K562 (cell line): ENCODE data around the gene DLGAP3. TPM values are rescaled to one million over a fixed set of nuclear protein-coding genes. Genes with fewer than 3 reads are reported as not detected.

Source experiments
- ARHGAP35 ChIP-seq: fragments of 450-650 bp; IDR thresholded peaks from 2 replicates; pipeline ENCODE4 v1.6.1; 2018; ENCODE audit not compliant: partially characterized antibody
- BCOR ChIP-seq: fragments of 450-650 bp; IDR thresholded peaks from 2 replicates; pipeline ENCODE4 v1.6.1; 2016
- DACH1 ChIP-seq: fragments of 450-650 bp; IDR thresholded peaks from 2 replicates; pipeline ENCODE4 v1.6.1; 2018; ENCODE audit not compliant: partially characterized antibody
- FOXP1 ChIP-seq: sonication (generic); formaldehyde crosslinking; IDR thresholded peaks from 2 replicates; pipeline ENCODE4 v1.8.0; 2022; ENCODE audit warnings: mild to moderate bottlenecking, missing genetic modification reagents
- HDGF ChIP-seq: fragments of 450-650 bp; IDR thresholded peaks from 2 replicates; pipeline ENCODE4 v1.6.1; 2016
- NFYB ChIP-seq: IDR thresholded peaks from 2 replicates; pipeline ENCODE4 v1.6.1; 2011; ENCODE audit warnings: mild to moderate bottlenecking, moderate library complexity; ENCODE audit not compliant: insufficient read length; ENCODE audit errors: extremely low read depth
- NR2C2 ChIP-seq, 2 experiments: fragments of 200-800 bp in 1 of 2; sonication (Bioruptor generic) in 1 of 2; sonication (generic) in 1 of 2; formaldehyde crosslinking in 1 of 2; IDR thresholded peaks; 2 replicates each; pipeline versions ENCODE4 v1.6.1 to v1.8.0; 2016 to 2022; ENCODE audit warnings: mild to moderate bottlenecking in 1 of 2, missing compliant biosample characterization in 1 of 2, missing genetic modification characterization in 1 of 2, missing genetic modification reagents in 1 of 2
- RBM17 ChIP-seq: fragments of 200-400 bp; formaldehyde crosslinking; IDR thresholded peaks from 2 replicates; pipeline ENCODE4 v1.6.1; 2017; ENCODE audit warnings: low read depth, mild to moderate bottlenecking, low read length, borderline replicate concordance
- RFX5 ChIP-seq: IDR thresholded peaks from 2 replicates; pipeline ENCODE4 v1.6.1; 2011; ENCODE audit warnings: low read depth, mild to moderate bottlenecking, improper control_type of control experiment, low read length
- SLC30A9 ChIP-seq: fragments of 250-450 bp; sonication (Bioruptor Pico); IDR thresholded peaks from 2 replicates; pipeline ENCODE4 v1.8.0; 2022; ENCODE audit warnings: mild to moderate bottlenecking, moderate library complexity
- SMAD4 ChIP-seq: fragments of 250-450 bp; sonication (Bioruptor Pico); conservative IDR thresholded peaks from 2 replicates; pipeline ENCODE4 v1.8.0; 2021; ENCODE audit warnings: inconsistent platforms, mild to moderate bottlenecking, moderate library complexity
- STAT5B ChIP-seq: fragments of 250-450 bp; sonication (Bioruptor Pico); IDR thresholded peaks from 2 replicates; pipeline ENCODE4 v1.8.0; 2021; ENCODE audit warnings: mild to moderate bottlenecking, inconsistent platforms
- TEAD4 ChIP-seq, 2 experiments: sonication (generic) in 1 of 2; formaldehyde crosslinking in 1 of 2; IDR thresholded peaks; 2 replicates each; pipeline versions ENCODE4 v1.6.1 to v1.8.0; 2012 to 2022; ENCODE audit warnings: borderline replicate concordance in 1 of 2, inconsistent platforms in 1 of 2, low read length in 1 of 2, mild to moderate bottlenecking in 1 of 2, missing genetic modification reagents in 1 of 2
- ZBTB1 ChIP-seq: sonication (generic); formaldehyde crosslinking; IDR thresholded peaks from 2 replicates; pipeline ENCODE4 v1.8.1; 2023; ENCODE audit warnings: missing genetic modification reagents, low read depth, mild to moderate bottlenecking, borderline replicate concordance
- ZBTB17 ChIP-seq: fragments of 450-650 bp; formaldehyde crosslinking; IDR thresholded peaks from 2 replicates; pipeline ENCODE4 v1.4.0; 2020; ENCODE audit warnings: mild to moderate bottlenecking
- ZNF274 ChIP-seq: IDR thresholded peaks from 2 replicates; pipeline ENCODE4 v1.6.1; 2011; ENCODE audit warnings: low read depth, mild to moderate bottlenecking, low read length, moderate library complexity, borderline replicate concordance
- ZNF41 ChIP-seq: fragments of 250-450 bp; sonication (Bioruptor Pico); conservative IDR thresholded peaks from 2 replicates; pipeline ENCODE4 v1.4.0; 2020; ENCODE audit warnings: mild to moderate bottlenecking
- polyA plus RNA-seq, 8 experiments: library from polyadenylated mRNA; depleted of rRNA in 4 of 8; stranded (reverse) in 5 of 8; unstranded in 3 of 8; fragments of >200 nt; fragmentation: Nextera tagmentation in 2 of 8; fragmentation: Illumina TruSeq in 1 of 8; extraction: Ambion mirVana in 2 of 8; extraction: Trizol in 1 of 8; gene quantifications; 2 replicates each; pipeline versions ENCODE4 v1.2.1 to v1.2.3, GENCODE V29; 2011 to 2014; ENCODE audit warnings: inconsistent platforms in 1 of 8, missing spikeins in 1 of 8
- total RNA-seq, 7 experiments: library from RNA; depleted of rRNA in 6 of 7; stranded (reverse); fragments of >200 nt in 6 of 7; fragmentation: Illumina TruSeq in 2 of 7; extraction: Trizol in 2 of 7; gene quantifications; 2 replicates each; pipeline versions ENCODE4 v1.2.1 to v1.2.3, GENCODE V29; 2011 to 2021; ENCODE audit warnings: low replicate concordance in 1 of 7
- TF ChIP-seq, protein P1 (sequence below): fragments of 250-450 bp; sonication (Bioruptor Pico); IDR thresholded peaks from 2 replicates; pipeline ENCODE4 v1.5.0; 2021; ENCODE audit warnings: mild to moderate bottlenecking, borderline replicate concordance
- TF ChIP-seq, protein P2 (sequence below): fragments of 450-650 bp; formaldehyde crosslinking; IDR thresholded peaks from 2 replicates; pipeline ENCODE4 v1.4.0; 2022; ENCODE audit warnings: missing genetic modification characterization
- TF ChIP-seq, protein P3 (sequence below), 2 experiments: fragments of 450-650 bp; conservative IDR thresholded peaks; 2 replicates each; pipeline ENCODE4 v1.6.1; 2017; ENCODE audit warnings: mild to moderate bottlenecking in 2 of 2, moderate library complexity in 2 of 2
- TF ChIP-seq, protein P4 (sequence below): sonication (generic); formaldehyde crosslinking; IDR thresholded peaks from 2 replicates; pipeline ENCODE4 v1.8.0; 2023; ENCODE audit warnings: mild to moderate bottlenecking, missing genetic modification reagents

Gene DLGAP3
- total and polyA plus RNA-seq, 9 of the 15 experiments (the other 6 are each of a cell fraction or from before 2014, with no cell fraction given): 0.01 to 0.16 (median 0.07) TPM; not detected in 6

DNA sequence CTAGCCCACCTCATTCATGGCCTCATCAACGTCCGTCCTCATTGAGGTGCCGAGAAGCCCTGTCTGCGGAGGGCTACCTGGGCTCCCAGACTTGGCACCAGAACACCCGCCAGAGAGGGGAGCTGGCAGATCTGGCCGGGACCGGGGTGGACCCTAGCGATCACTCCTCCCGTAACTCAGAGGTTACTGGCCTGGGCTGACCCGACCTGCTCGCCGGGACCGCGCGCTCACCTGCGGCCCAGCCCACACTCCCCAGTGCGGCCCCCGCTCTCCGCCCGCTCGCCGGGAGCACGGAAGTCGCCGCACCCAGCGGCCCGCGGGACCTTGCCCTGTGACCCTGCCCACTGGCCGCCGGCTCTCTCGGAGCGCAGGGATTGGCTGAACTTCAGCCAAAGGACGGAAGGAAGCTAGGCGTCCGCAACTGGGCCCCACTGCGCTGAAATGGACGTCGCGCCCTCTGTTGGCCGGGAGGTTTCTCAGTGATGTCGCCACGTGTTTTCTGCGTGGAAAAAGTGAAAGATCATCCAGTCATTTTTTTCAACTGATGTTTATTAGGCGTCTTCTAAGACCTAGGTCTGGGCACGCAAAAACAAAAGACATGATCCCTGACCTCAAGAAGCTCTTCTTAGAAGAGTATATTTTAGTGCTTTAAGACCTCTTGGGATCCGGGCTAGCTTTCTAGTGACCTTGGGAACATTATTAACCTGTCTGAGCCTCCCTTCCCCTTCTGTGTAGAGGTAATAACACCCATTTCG is 69.8 kb downstream of the DLGAP3 start, which contains the start of gene SMIM12 (continued):
- TF ChIP-seq, protein P1, sequence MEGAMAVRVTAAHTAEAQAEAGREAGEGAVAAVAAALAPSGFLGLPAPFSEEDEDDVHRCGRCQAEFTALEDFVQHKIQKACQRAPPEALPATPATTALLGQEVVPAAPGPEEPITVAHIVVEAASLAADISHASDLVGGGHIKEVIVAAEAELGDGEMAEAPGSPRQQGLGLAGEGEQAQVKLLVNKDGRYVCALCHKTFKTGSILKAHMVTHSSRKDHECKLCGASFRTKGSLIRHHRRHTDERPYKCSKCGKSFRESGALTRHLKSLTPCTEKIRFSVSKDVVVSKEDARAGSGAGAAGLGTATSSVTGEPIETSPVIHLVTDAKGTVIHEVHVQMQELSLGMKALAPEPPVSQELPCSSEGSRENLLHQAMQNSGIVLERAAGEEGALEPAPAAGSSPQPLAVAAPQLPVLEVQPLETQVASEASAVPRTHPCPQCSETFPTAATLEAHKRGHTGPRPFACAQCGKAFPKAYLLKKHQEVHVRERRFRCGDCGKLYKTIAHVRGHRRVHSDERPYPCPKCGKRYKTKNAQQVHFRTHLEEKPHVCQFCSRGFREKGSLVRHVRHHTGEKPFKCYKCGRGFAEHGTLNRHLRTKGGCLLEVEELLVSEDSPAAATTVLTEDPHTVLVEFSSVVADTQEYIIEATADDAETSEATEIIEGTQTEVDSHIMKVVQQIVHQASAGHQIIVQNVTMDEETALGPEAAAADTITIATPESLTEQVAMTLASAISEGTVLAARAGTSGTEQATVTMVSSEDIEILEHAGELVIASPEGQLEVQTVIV (CRISPR knock-in tag): no peak
- TF ChIP-seq RFX5 (no peak), RBM17 (no peak), ARHGAP35 (no peak), NR2C2 (CRISPR knock-in tag; IDR thresholded peaks at IDR 0.05) (peak; percentile 91), NR2C2 (tag; IDR thresholded peaks at IDR 0.05) (peak; percentile 99), DACH1 (peak; percentile 20), HDGF (no peak), TEAD4 (IDR thresholded peaks at IDR 0.05; ENCODE audit: low read length) (peak; percentile 68; the same call in 1 of the 2 replicates), TEAD4 (CRISPR knock-in tag; IDR thresholded peaks at IDR 0.05; ENCODE audit: borderline replicate concordance) (peak; percentile 84; the same call in 1 of the 2 replicates), STAT5B (CRISPR knock-in tag) (no peak), ZNF41 (CRISPR knock-in tag) (no peak), ZBTB1 (CRISPR knock-in tag) (peak; percentile 77; the same call in 1 of the 2 replicates), BCOR (0 out of 2 replicates have a peak, but pooled peaks have one; percentile 35), ZNF274 (no peak), NFYB (peak; percentile 61), ZBTB17 (CRISPR knock-in tag) (peak; percentile 56), SMAD4 (peak; percentile 55; the same call in 1 of the 2 replicates), FOXP1 (CRISPR knock-in tag) (peak; percentile 99), SLC30A9 (no peak)
- TF ChIP-seq, protein P2, sequence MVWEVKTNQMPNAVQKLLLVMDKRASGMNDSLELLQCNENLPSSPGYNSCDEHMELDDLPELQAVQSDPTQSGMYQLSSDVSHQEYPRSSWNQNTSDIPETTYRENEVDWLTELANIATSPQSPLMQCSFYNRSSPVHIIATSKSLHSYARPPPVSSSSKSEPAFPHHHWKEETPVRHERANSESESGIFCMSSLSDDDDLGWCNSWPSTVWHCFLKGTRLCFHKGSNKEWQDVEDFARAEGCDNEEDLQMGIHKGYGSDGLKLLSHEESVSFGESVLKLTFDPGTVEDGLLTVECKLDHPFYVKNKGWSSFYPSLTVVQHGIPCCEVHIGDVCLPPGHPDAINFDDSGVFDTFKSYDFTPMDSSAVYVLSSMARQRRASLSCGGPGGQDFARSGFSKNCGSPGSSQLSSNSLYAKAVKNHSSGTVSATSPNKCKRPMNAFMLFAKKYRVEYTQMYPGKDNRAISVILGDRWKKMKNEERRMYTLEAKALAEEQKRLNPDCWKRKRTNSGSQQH: no peak
- TF ChIP-seq, protein P3, sequence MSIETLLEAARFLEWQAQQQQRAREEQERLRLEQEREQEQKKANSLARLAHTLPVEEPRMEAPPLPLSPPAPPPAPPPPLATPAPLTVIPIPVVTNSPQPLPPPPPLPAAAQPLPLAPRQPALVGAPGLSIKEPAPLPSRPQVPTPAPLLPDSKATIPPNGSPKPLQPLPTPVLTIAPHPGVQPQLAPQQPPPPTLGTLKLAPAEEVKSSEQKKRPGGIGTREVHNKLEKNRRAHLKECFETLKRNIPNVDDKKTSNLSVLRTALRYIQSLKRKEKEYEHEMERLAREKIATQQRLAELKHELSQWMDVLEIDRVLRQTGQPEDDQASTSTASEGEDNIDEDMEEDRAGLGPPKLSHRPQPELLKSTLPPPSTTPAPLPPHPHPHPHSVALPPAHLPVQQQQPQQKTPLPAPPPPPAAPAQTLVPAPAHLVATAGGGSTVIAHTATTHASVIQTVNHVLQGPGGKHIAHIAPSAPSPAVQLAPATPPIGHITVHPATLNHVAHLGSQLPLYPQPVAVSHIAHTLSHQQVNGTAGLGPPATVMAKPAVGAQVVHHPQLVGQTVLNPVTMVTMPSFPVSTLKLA (conservative IDR thresholded peaks at IDR 0.05): peak; percentile 98 to 99
- TF ChIP-seq, protein P4, sequence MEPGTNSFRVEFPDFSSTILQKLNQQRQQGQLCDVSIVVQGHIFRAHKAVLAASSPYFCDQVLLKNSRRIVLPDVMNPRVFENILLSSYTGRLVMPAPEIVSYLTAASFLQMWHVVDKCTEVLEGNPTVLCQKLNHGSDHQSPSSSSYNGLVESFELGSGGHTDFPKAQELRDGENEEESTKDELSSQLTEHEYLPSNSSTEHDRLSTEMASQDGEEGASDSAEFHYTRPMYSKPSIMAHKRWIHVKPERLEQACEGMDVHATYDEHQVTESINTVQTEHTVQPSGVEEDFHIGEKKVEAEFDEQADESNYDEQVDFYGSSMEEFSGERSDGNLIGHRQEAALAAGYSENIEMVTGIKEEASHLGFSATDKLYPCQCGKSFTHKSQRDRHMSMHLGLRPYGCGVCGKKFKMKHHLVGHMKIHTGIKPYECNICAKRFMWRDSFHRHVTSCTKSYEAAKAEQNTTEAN (CRISPR knock-in tag): peak; percentile 26; the same call in 1 of the 2 replicates
